Liver (tissue), 9 donors: Measurements from ENCODE around the gene MARVELD3. TPM values are rescaled to one million over a fixed set of nuclear protein-coding genes. Genes with fewer than 3 reads are reported as not detected.

Source experiments
- DNase-seq: peaks from one replicate; pipeline ENCODE4 v3.0.0-alpha.2; 2017; ENCODE audit warnings: low spot score
- H3K27ac ChIP-seq, 2 donors: one replicate each; pipeline ENCODE4 v1.7.0; 2013; ENCODE audit warnings: inconsistent platforms in 2 of 2, low read length in 2 of 2, control low read depth in 1 of 2, low read depth in 1 of 2, mild to moderate bottlenecking in 1 of 2
- H3K27me3 ChIP-seq, 4 donors: one replicate each; pipeline versions ENCODE4 v1.6.1 to v1.7.0; 2013; ENCODE audit warnings: low read length in 3 of 4, inconsistent platforms in 1 of 4, mild to moderate bottlenecking in 1 of 4, moderate library complexity in 1 of 4; ENCODE audit not compliant: control insufficient read depth in 4 of 4, insufficient read depth in 4 of 4
- H3K36me3 ChIP-seq, 4 donors: one replicate each; pipeline versions ENCODE4 v1.6.1 to v1.7.0; 2013; ENCODE audit warnings: low read length in 3 of 4, mild to moderate bottlenecking in 3 of 4, low read depth in 1 of 4, moderate library complexity in 1 of 4; ENCODE audit not compliant: control insufficient read depth in 4 of 4, insufficient read depth in 3 of 4
- H3K4me1 ChIP-seq, 4 donors: one replicate each; pipeline versions ENCODE4 v1.6.1 to v1.7.0; 2013; ENCODE audit warnings: low read length in 3 of 4, mild to moderate bottlenecking in 3 of 4, moderate library complexity in 1 of 4; ENCODE audit not compliant: control insufficient read depth in 4 of 4, insufficient read depth in 4 of 4
- H3K4me3 ChIP-seq, 3 donors: one replicate each; pipeline versions ENCODE4 v1.6.1 to v1.7.0; 2013; ENCODE audit warnings: low read length in 3 of 3, control low read depth in 1 of 3, low read depth in 1 of 3, mild to moderate bottlenecking in 1 of 3
- H3K9ac ChIP-seq, 2 donors: one replicate each; pipeline ENCODE4 v1.7.0; 2013; ENCODE audit warnings: low read length in 2 of 2, mild to moderate bottlenecking in 2 of 2, moderate library complexity in 2 of 2, control low read depth in 1 of 2, low read depth in 1 of 2
- H3K9me3 ChIP-seq, 4 donors: one replicate each; pipeline versions ENCODE4 v1.6.1 to v1.7.0; 2013; ENCODE audit warnings: low read length in 3 of 4; ENCODE audit not compliant: control insufficient read depth in 4 of 4
- CTCF ChIP-seq: fragments of 150-350 bp; IDR thresholded peaks from 2 replicates; pipeline ENCODE4 v1.5.1; 2017; ENCODE audit warnings: improper control_type of control experiment, low read depth, low read length; ENCODE audit not compliant: missing input control
- EGR1 ChIP-seq, 2 donors: IDR thresholded peaks; 2 replicates each; pipeline ENCODE4 v1.6.1; 2016 to 2018; ENCODE audit warnings: antibody characterized with exemption in 2 of 2, low read depth in 2 of 2
- FOXA1 ChIP-seq: IDR thresholded peaks from 2 replicates; pipeline ENCODE4 v1.6.1; 2016; ENCODE audit warnings: antibody characterized with exemption
- FOXA2 ChIP-seq: IDR thresholded peaks from 2 replicates; pipeline ENCODE4 v1.6.1; 2016; ENCODE audit warnings: antibody characterized with exemption
- GABPA ChIP-seq, 2 donors: IDR thresholded peaks in 1 of 2; conservative IDR thresholded peaks in 1 of 2; 2 replicates each; pipeline ENCODE4 v1.6.1; 2016; ENCODE audit warnings: antibody characterized with exemption in 2 of 2, mild to moderate bottlenecking in 1 of 2, moderate library complexity in 1 of 2
- HNF4A ChIP-seq, 2 donors: conservative IDR thresholded peaks; 2 replicates each; pipeline ENCODE4 v1.6.1; 2016; ENCODE audit warnings: antibody characterized with exemption in 2 of 2, mild to moderate bottlenecking in 2 of 2
- HNF4G ChIP-seq: IDR thresholded peaks from 2 replicates; pipeline ENCODE4 v1.6.1; 2016; ENCODE audit warnings: antibody characterized with exemption
- JUND ChIP-seq, 2 donors: IDR thresholded peaks; 2 replicates each; pipeline ENCODE4 v1.6.1; 2016; ENCODE audit warnings: antibody characterized with exemption in 2 of 2
- NR2F2 ChIP-seq: IDR thresholded peaks from 2 replicates; pipeline ENCODE4 v1.6.1; 2016; ENCODE audit warnings: antibody characterized with exemption
- RAD21 ChIP-seq, 2 donors: IDR thresholded peaks; 2 replicates each; pipeline ENCODE4 v1.6.1; 2016; ENCODE audit warnings: antibody characterized with exemption in 2 of 2, mild to moderate bottlenecking in 2 of 2
- RXRA ChIP-seq, 2 donors: IDR thresholded peaks; 2 replicates each; pipeline ENCODE4 v1.6.1; 2017 to 2018; ENCODE audit warnings: antibody characterized with exemption in 2 of 2, mild to moderate bottlenecking in 1 of 2
- SP1 ChIP-seq: IDR thresholded peaks from 2 replicates; pipeline ENCODE4 v1.6.1; 2018; ENCODE audit warnings: antibody characterized with exemption, mild to moderate bottlenecking
- TAF1 ChIP-seq: conservative IDR thresholded peaks from 2 replicates; pipeline ENCODE4 v1.6.1; 2016; ENCODE audit warnings: antibody characterized with exemption, mild to moderate bottlenecking
- YY1 ChIP-seq: IDR thresholded peaks from 2 replicates; pipeline ENCODE4 v1.6.1; 2016; ENCODE audit warnings: antibody characterized with exemption, mild to moderate bottlenecking
- ZBTB33 ChIP-seq: IDR thresholded peaks from 2 replicates; pipeline ENCODE4 v1.6.1; 2016; ENCODE audit warnings: antibody characterized with exemption
- WGBS: extraction: QIAGEN DNeasy Blood & Tissue Kit; methylation state at CpG from one replicate; pipeline ENCODE4 v1.1.7; 2013; 5-methylcytosine and 5-hydroxymethylcytosine counted together
- polyA plus RNA-seq, 2 donors: library from polyadenylated mRNA; stranded (reverse) in 1 of 2; unstranded in 1 of 2; fragments of 200-250 nt in 1 of 2; fragments of >200 nt in 1 of 2; fragmentation: Nextera tagmentation in 1 of 2; extraction: Ambion mirVana in 1 of 2; gene quantifications; one replicate each; pipeline versions ENCODE4 v1.2.1 to v1.2.3, GENCODE V29; 2013 to 2015
- total RNA-seq, 2 donors: library from RNA; depleted of rRNA; stranded (reverse); fragments of >200 nt; gene quantifications; one replicate each; pipeline ENCODE4 v1.2.3, GENCODE V29; 2014
- TF ChIP-seq, protein P1 (sequence below): IDR thresholded peaks from 2 replicates; pipeline ENCODE4 v1.6.1; 2016; ENCODE audit warnings: antibody characterized with exemption
- TF ChIP-seq, protein P2 (sequence below): IDR thresholded peaks from 2 replicates; pipeline ENCODE4 v1.6.1; 2016; ENCODE audit warnings: antibody characterized with exemption
- TF ChIP-seq, protein P3 (sequence below): IDR thresholded peaks from 2 replicates; pipeline ENCODE4 v1.6.1; 2016; ENCODE audit warnings: antibody characterized with exemption, mild to moderate bottlenecking
- donor health status: healthy.
- donor health status: healthy.
- donor health status: healthy.
- donor health status: healthy.
- donor health status: healthy.

The MARVELD3 gene
- total and polyA plus RNA-seq, 4 donors: 1.8 to 4.9 (median 4.1) TPM

GRCh38 chr16:71630808-71631207 lies 4.8 kb downstream of the MARVELD3 start:
- 91% methylated on average over 4 of the region's 4 CpGs for WGBS
- H3K27ac ChIP-seq: no peak overlapping the region
- DNase-seq: no peak
- peaks cover 0 to 3% (median 0%) of the 10 kb centered on the region in 4 donors for H3K36me3 ChIP-seq
- H3K4me3 ChIP-seq: no peak overlapping the region
- TF ChIP-seq RAD21 (IDR thresholded peaks at IDR 0.05) (no peak), HNF4G (no peak), SP1 (no peak), FOXA1 (no peak), JUND (IDR thresholded peaks at IDR 0.05) (no peak), FOXA2 (no peak)
- TF ChIP-seq, protein P1, sequence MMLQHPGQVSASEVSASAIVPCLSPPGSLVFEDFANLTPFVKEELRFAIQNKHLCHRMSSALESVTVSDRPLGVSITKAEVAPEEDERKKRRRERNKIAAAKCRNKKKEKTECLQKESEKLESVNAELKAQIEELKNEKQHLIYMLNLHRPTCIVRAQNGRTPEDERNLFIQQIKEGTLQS: no peak
- H3K9ac ChIP-seq: no peak overlapping the region
- peaks cover 0 to 8% (median 5%) of the 10 kb centered on the region in 4 donors for H3K4me1 ChIP-seq
- no peaks in the 10 kb centered on the region for H3K27me3 ChIP-seq
- no peaks in the 10 kb centered on the region for H3K9me3 ChIP-seq

- H3K27ac ChIP-seq: no peak overlapping the region
- H3K27me3 ChIP-seq: no peaks in the 10 kb centered on the region
- no peak overlapping the region for H3K9ac ChIP-seq
- H3K4me1 ChIP-seq: peaks cover 0 to 3% (median 2%) of the 10 kb centered on the region in 4 donors
- 75% methylated on average over 4 of the region's 4 CpGs for WGBS
- H3K4me3 ChIP-seq: no peak overlapping the region
- no peak for DNase-seq
- TF ChIP-seq GABPA (IDR thresholded peaks at IDR 0.05 in 1 of 2, conservative IDR thresholded peaks at IDR 0.05 in 1 of 2) (no peak), FOXA2 (no peak), NR2F2 (no peak), JUND (IDR thresholded peaks at IDR 0.05) (no peak), EGR1 (IDR thresholded peaks at IDR 0.05; ENCODE audit: low read depth in 2 of 2) (no peak), FOXA1 (no peak), TAF1 (no peak), CTCF (no peak), YY1 (no peak), HNF4G (no peak), SP1 (no peak), HNF4A (conservative IDR thresholded peaks at IDR 0.05) (no peak), RAD21 (IDR thresholded peaks at IDR 0.05) (no peak), ZBTB33 (no peak), RXRA (IDR thresholded peaks at IDR 0.05) (no peak)
- TF ChIP-seq, protein P2, sequence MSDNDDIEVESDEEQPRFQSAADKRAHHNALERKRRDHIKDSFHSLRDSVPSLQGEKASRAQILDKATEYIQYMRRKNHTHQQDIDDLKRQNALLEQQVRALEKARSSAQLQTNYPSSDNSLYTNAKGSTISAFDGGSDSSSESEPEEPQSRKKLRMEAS: no peak
- TF ChIP-seq, protein P1: no peak
- TF ChIP-seq, protein P3, sequence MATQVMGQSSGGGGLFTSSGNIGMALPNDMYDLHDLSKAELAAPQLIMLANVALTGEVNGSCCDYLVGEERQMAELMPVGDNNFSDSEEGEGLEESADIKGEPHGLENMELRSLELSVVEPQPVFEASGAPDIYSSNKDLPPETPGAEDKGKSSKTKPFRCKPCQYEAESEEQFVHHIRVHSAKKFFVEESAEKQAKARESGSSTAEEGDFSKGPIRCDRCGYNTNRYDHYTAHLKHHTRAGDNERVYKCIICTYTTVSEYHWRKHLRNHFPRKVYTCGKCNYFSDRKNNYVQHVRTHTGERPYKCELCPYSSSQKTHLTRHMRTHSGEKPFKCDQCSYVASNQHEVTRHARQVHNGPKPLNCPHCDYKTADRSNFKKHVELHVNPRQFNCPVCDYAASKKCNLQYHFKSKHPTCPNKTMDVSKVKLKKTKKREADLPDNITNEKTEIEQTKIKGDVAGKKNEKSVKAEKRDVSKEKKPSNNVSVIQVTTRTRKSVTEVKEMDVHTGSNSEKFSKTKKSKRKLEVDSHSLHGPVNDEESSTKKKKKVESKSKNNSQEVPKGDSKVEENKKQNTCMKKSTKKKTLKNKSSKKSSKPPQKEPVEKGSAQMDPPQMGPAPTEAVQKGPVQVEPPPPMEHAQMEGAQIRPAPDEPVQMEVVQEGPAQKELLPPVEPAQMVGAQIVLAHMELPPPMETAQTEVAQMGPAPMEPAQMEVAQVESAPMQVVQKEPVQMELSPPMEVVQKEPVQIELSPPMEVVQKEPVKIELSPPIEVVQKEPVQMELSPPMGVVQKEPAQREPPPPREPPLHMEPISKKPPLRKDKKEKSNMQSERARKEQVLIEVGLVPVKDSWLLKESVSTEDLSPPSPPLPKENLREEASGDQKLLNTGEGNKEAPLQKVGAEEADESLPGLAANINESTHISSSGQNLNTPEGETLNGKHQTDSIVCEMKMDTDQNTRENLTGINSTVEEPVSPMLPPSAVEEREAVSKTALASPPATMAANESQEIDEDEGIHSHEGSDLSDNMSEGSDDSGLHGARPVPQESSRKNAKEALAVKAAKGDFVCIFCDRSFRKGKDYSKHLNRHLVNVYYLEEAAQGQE: no peak
- H3K36me3 ChIP-seq: peaks cover 0 to 3% (median 0%) of the 10 kb centered on the region in 4 donors
- H3K9me3 ChIP-seq: no peaks in the 10 kb centered on the region
Measured at GRCh38 chr16:71631776-71632175, 5.8 kb downstream of the MARVELD3 start.
